ENCODE data around the gene TANGO2.

The TANGO2 gene

DNA sequence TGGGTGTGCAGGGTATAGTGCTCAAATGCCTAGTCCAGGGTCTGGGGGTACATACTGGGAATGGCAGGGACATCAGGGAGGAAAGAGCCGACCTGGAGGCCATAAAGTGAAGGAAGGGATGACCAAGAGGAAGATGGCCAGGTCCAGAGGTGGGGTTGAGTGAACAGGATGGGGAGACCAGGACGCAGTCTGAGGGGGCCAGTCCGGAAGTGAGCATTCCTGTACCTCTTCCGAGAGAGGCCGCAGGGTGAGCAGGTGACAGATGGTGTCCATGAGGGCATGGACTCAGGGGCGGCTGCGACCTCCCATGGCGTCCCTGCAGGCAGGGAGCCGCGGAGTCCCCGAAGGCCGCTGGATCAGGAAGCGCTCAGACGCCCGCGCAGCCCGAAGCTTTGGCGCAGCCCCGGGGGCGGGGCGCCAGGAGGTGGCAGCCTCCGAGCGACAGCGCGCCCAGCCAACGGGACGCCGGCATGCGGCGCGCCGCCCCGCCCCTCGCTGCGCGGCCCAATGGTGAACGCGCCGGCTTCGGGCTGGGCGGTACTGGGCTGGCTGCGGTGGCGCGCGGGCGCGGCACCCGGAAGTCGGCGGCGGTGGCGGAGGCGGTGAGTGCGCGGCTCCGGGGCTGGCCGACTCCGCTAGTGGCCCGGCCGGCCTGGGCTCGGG, at the start of gene TANGO2:
Gene TANGO2, plus strand, starts transcription at position 578 of the 663 bp plus-strand sequence. CDS start 15,689 bp downstream, outside the sequence.
- DNase-seq = no peak

GRCh38 chr22:19971276-19972124, 49.4 kb upstream of the TANGO2 start:
- DNase-seq = no peak

DNA sequence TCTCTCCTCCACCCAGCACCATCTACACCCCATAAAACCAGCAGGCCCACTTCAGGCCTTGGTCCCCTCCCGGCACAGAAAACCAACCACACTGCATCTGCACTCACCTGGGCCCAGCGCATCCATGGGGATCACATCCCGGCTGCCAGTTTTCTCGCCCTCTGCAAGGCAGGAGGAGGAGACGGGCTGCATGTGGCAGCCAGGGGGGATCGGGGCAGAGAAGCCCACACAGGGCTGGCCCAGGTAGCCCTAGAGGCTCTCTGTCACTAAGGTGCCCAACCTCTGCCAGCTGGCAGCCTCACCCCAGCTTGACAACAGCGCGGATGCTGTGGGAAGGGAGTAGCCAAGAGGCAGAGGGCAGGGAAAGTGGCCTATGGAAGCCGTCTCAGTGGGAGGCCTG, 48.7 kb upstream of the TANGO2 start:
- DNase-seq = no peak

DNA sequence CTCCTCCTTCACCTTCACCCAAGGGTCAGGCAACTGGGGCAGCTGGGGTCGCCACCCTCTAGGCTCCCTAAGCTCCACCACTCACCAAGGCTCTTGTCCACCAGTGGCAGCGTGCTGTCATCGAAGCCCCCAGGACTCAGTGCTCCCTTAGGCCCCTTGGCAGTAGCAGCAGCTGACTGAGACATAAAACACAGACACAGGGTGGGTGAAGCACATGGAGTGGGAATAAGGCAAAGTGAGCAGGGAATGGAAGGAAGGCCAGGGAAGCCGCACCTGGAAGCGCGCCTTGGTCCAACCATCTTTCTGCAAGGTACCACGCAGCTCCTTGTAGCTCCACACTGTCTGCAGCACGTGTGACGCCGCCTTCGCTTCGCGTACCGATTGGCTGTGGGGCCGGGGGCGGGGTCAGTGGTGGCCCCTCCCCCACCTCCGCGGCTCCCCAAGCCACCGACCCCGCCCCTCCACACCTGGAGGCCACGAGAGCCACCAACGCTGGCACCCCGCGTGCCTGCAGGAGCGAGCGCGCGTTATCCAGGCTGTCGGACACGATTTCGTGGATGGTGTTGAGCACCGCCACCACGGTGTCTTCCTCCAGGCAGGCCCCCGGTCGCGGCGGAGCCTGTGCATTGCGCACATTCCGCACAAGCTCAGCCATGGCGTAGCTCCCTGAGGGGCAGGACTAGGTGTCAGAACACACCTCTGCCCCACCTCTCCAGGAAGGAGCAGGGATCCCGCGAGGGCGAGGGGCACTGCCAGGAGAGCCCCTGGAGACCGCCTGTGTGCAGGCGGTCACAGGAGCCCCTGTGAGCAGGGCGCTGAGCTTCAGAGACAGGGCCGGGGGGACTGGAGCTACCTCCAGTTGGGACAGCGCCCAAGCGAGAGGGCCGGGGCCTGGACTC, 48.0 kb upstream of the TANGO2 start:
- no peak for DNase-seq

DNA sequence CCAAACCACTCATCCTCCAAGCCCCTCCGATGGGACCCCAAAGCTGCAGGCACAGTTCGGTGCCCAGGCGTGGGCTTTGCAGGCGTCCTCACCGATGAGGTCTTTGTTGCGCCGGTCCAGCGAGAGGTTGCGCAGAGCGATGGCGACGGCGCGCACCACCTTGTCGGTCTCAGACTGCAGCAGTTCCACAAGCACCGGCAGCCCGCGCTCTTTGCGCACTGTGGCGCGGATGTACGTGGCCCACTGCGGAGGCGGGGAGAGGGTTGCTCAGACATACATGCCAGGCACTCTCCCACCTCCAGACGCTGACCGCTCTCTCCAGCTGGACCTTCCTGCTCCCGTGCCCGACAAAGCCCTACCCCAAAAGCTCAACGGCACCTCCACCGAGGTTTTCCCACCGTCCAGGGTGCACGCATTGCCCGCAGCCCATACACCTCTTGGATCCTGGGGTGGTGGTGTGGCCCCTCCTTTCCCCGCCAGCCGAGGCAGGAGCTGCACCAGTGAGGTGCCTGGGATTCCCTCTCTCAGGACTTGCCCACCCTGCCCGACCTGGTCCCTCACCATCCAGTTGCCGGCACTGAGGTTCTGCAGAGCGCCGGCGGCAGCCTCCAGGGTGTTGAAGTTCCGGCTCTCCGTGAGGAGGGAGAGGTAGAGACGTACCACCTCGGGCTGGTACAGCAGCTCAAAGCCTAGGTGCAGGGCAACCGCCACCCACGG, 47.2 kb upstream of the TANGO2 start:
- no peak for DNase-seq

- DNase-seq = no peak
These were observed 46.5 kb upstream of the TANGO2 start for GRCh38 chr22:19974268-19974861.

GRCh38 chr22:19974935-19975706, 45.8 kb upstream of the TANGO2 start:
- no peak for DNase-seq

DNA sequence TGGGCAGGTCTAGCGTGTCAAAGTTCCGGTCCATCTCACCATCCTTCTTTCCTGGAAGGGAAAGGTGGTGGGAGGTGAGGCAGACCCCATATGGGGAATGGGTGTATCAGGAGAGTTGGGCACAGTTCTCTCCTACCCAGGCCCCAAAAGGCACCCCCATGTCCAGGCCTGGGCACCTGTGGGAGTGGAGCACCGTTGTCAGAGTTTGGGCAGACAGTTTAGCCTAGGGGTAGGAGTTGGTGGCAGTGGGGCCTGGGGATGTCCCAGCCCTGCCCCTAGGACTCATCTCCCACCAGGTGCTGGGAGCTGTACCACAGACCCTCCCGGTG, 45.2 kb upstream of the TANGO2 start:
- DNase-seq = no peak

- no peak for DNase-seq
These were observed 44.2 kb upstream of the TANGO2 start for GRCh38 chr22:19976671-19977070.

- no peak for DNase-seq
These were observed 43.3 kb upstream of the TANGO2 start for GRCh38 chr22:19977296-19978243.

DNA sequence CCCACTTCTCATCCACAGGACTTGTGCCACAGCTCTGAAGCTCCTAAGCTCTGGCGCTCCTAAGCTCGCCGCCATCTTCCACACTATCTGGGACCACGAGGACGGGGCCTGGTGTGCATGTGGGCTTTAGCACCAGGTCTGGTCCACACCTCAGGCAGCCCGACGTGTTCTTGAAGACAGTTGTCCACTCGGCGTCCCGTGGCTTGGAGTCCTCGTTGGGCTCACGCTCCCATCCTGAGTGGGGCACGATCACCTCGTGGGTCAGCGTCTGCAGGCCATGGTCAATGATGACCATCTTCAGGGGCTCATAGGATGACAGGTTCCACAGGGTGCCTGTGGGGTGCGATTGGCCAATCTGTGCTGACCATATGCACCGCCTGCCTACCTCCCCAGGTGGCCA, 42.2 kb upstream of the TANGO2 start:
- no peak for DNase-seq

DNA sequence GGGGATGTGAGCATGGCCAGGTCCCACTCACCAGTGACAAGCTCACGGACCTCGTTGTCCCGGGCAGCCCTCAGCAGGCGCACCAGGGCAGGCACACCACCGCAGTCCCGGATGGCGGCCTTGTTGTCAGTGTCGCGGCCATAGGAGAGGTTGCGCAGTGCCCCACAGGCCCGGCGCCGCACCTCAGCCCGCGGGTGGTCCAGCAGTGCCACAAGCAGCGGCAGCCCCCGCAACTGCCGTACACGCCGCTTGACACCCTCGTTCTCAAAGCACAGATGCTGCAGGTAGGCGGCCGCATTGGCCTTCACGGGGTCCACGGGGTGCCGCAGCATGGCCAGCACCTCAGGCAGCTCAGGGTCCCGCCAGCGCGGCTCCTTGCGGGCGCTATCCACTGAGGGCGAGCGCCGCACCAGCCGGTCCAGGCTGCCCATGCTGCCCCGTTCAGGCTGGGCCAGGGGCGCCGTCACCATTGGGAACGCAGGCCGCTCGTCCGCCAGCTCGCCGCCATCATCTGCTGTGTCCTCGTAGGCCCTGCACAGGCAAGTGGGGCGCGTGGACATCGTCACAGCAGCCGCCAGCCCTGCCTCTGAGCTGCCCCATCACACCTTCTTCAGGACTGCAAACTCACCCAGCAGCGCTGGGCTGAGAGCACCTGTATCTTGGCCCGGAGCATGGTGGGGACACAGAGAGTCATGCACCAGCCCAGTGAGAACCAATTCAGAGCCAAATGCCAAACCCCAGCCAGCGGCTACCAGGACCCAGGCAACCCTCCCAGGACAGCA, 41.0 kb upstream of the TANGO2 start:
- no peak for DNase-seq

DNA sequence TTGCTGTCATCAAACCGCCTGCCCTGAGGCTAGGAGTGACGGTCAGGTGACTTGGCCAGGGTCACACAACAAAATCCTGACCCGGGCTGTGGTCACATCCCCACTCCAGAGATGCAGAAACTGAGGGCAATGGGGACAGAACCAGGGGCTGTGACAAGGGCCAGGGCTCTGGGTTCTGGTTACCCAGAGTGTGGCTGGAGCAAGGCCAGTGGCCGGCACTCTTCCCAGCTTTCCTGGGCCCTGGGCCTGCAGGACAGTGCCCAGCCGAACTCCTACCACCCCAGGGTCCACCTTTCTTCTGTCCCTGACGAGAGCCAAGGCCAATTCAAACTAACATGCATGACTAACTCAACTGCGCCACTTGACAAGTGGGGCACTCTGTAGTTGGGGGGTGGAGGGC, 40.1 kb upstream of the TANGO2 start:
- DNase-seq = no peak

DNA sequence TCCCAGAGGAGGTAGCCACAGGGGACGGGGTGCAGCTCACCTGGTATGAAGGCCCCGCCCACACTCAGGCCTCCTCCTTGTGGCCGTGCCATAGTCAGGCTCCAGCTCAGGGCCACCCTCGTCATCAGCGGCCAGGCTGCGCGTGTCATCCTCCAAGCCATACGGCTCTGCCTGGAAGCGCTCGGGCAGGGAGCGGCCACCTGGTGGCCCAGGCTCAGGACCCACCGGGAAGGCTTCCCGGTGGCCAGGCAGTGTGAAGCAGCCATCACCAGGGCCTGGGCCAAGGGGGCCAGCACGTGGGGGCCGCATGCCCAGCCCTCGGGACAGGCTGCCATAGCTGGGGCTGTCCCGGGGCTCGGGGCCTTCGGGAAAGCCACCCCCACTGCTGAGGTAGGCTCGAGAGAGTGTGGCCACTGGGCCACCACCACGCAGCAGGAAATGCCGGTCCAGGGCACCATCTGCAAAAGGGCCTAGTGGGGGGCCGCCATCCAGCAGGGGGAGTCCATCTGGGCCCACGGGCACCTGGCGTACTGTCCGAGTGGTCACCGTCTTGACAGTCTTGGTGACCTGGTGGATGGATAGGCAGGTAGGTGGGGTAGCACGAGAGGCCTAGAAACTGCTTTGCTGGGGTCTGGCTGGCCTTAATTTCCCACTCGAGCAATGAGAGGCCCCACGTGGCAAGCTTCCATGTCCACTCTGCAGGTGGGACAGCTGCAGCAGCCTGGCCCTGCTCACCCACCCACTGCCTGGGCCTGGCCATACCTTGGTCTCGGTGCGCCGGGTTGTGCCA, 39.5 kb upstream of the TANGO2 start:
- DNase-seq = no peak

- DNase-seq = no peak
These were observed 38.7 kb upstream of the TANGO2 start for GRCh38 chr22:19981961-19982920.

GRCh38 chr22:19982991-19983578, 37.8 kb upstream of the TANGO2 start:
- DNase-seq = no peak

DNA sequence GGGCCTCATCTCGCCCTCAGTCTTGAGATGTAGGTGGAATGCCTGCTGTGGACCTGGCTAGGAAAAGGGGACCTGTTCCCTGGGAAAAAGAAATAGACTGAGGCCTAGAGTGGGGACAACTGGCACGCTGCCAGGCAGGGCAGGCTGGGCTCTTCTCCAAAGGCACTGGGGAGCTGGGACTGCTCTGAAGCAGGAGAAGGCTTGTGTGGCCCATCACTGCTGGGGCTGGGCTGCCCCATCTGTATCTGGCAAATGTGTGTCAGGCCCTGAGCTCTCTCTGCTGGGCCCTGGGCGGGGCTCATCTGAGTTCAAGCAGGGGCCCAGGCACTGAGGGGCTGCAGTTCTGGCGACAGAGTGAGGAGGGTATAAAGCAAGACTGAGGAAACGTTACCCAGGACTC, 37.2 kb upstream of the TANGO2 start:
- no peak for DNase-seq

Data from NCI-H1417 treated with DMSO at 0.1 percent for 48 hours (cell line).